ENCODE data around the gene TAF10. TPM values are rescaled to one million over a fixed set of nuclear protein-coding genes. Genes with fewer than 3 reads are reported as not detected.
A peak's percentile ranks its signal among the peaks of the same experiment; 100 is the strongest.

Gene TAF10
- total RNA-seq, 1 donor from 2014 or later = 154 TPM

DNA sequence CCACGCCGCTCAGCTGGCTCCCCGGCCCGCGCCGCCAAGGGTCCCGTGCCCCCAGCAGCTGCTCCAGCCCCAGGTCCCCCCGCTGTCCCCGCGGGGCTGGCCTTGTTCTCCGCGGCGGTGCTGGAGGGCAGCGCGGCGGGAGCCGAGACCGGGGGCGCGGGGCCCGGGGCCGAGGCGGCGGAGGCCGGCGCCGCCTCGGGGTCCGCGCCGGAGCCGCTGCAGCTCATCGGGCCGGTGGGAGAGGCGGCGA lies 128 bp downstream of the TAF10 start:
- Mint-ChIP-seq H3K27ac (peak overlapping the region; percentile 85), H3K36me3 (ENCODE audit: low read depth) (peaks cover 50% of the 10 kb centered on the region), H3K27me3 (no peaks in the 10 kb centered on the region), H3K4me3 (peak overlapping the region; percentile 85), H3K9me3 (no peaks in the 10 kb centered on the region), H3K4me1 (peaks cover 29% of the 10 kb centered on the region)
- ChIA-PET POLR2A (interaction anchor here (0.6 to 3.3 kb wide), 22 partner anchors 9 to 922 kb away, joined by 3 to 44 read pairs (median 4); partner anchors contain the start of genes APBB1, ARFIP2, DCHS1 and ILK), CTCF (interaction anchor here (1.0 to 1.2 kb wide), 2 partner anchors 69 to 71 kb away, joined by 3 to 11 read pairs; partner anchors contain the start of gene MRPL17)
- no peak for TF ChIP-seq CTCF (IDR thresholded peaks at IDR 0.05)
- intact Hi-C loops (cut with micrococcal nuclease) = loop anchor here (1.0 to 5.0 kb wide), 6 partner anchors 9 to 925 kb away; partner anchors contain the start of genes ARFIP2, ILK, MRPL17 and PPFIBP2
- DNase-seq (no peak), ATAC-seq (ENCODE audit: low read depth) (no peak)

DNA sequence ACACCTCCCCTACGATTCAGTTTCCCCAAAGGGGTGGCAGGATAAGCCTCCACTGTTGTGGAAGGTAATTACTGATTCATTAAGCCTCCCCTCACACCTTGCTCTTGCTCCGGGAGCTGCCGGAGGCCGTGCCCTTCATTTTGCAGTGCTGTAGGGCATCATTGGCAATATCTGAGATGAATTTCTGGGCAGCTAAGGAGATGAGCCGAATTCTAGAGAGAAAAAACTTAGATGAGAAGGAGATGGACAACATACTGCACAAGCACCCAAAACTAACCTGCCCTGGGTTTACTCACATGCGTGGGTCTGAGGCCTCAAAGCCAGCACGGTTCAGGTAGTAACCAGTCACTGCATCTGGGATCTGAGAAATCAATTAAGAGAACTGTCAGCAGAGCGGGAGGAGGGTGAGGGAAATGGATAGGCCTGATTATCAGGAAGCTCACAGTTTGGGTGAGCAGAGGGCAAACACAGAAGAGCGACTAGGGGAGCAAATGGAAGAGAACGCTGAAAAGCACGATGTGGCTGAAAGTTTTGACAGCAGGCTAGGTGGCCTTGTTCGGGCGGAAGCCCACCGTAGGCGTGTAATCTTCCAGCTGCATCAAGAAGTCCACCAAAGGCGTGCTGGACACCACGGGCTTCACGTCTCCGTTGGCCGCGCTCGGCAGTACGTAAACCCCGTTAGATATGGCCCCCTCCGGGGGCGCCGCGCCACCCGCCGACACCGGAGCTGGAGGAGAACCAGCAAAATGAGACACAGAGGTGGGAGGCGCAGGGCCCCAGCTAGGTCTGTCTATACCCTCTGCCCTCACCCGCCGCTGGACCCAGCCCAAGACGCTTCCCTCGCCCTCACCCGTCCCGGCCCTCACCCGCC lies 689 bp downstream of the TAF10 start:
- CTCF ChIA-PET = interaction anchor here (1.0 to 1.2 kb wide), 3 partner anchors 56 to 72 kb away, joined by 3 to 11 read pairs (median 3); partner anchors contain the start of gene MRPL17
- H3K27ac Mint-ChIP-seq = peak overlapping the region; percentile 85
- intact Hi-C loops (cut with micrococcal nuclease) = loop anchor here (5.0 kb wide), 2 partner anchors 901 to 924 kb away; partner anchors contain the start of genes PPFIBP2, TRIM22 and TRIM5

GRCh38 chr11:6610591-6610990 lies 1.4 kb downstream of the TAF10 start:
- ATAC-seq (ENCODE audit: low read depth) = no peak
- Mint-ChIP-seq H3K27ac (peak overlapping the region; percentile 85), H3K36me3 (ENCODE audit: low read depth) (peaks cover 45% of the 10 kb centered on the region), H3K9me3 (no peaks in the 10 kb centered on the region), H3K27me3 (no peaks in the 10 kb centered on the region), H3K4me3 (peak overlapping the region; percentile 85), H3K4me1 (peaks cover 22% of the 10 kb centered on the region)
- POLR2A ChIA-PET = interaction anchor here (1.2 to 3.3 kb wide), 4 partner anchors 9 to 137 kb away, joined by 3 to 38 read pairs (median 10); partner anchors contain the start of genes MRPL17, TPP1 and TRIM3
- intact Hi-C loops (cut with micrococcal nuclease) = loop anchor here (5.0 kb wide), 2 partner anchors 902 to 923 kb away; partner anchors contain the start of genes PPFIBP2, TRIM22 and TRIM5
- CTCF ChIA-PET = interaction anchor here (1.0 kb wide), 1 partner anchor 57 kb away, joined by 3 read pairs; no protein-coding TSS in a partner anchor
- no peak for TF ChIP-seq CTCF (IDR thresholded peaks at IDR 0.05)
- DNase-seq = no peak

More for the DNA sequence above, 689 bp downstream of the TAF10 start:
- no peaks in the 10 kb centered on the region for H3K9me3 Mint-ChIP-seq
- H3K27me3 Mint-ChIP-seq = no peaks in the 10 kb centered on the region
- ATAC-seq (ENCODE audit: low read depth) (peak; percentile 8), DNase-seq (peak; percentile 10)
- H3K4me1 Mint-ChIP-seq = peaks cover 25% of the 10 kb centered on the region
- peak overlapping the region; percentile 85 for H3K4me3 Mint-ChIP-seq
- no peak for TF ChIP-seq CTCF (IDR thresholded peaks at IDR 0.05)
- POLR2A ChIA-PET = interaction anchor here (0.6 to 3.3 kb wide), 22 partner anchors 8 to 922 kb away, joined by 3 to 44 read pairs (median 4); partner anchors contain the start of genes APBB1, ARFIP2, DCHS1 and ILK
- peaks cover 45% of the 10 kb centered on the region for H3K36me3 Mint-ChIP-seq (ENCODE audit: low read depth)

DNA sequence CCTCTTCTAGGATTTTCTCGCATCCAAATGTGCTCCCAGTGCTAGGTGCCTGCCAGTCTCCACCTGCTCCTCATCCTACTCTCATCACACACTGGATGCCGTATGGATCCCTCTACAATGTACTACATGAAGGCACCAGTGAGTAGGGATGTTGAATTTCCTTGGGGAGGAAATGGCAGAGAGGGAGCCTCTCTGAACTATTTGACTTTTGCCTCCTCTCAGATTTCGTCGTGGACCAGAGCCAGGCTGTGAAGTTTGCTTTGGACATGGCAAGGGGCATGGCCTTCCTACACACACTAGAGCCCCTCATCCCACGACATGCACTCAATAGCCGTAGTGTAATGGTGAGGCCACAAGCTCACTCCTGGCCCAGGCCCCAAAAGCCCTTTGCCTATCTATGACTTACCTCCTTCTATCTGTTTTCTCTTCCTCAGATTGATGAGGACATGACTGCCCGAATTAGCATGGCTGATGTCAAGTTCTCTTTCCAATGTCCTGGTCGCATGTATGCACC lies 2.5 kb downstream of the TAF10 start:
- no peak for TF ChIP-seq CTCF (IDR thresholded peaks at IDR 0.05)
- intact Hi-C loops (cut with micrococcal nuclease) = loop anchor here (5.0 kb wide), 2 partner anchors 903 to 922 kb away; partner anchors contain the start of genes PPFIBP2, TRIM22 and TRIM5
- ChIA-PET CTCF (no interaction called here), POLR2A (interaction anchor here (1.2 to 3.2 kb wide), 3 partner anchors 9 to 37 kb away, joined by 3 to 32 read pairs (median 3); partner anchors contain the start of gene TPP1)
- ATAC-seq (ENCODE audit: low read depth) = no peak
- DNase-seq = no peak
- Mint-ChIP-seq H3K4me3 (no peak overlapping the region), H3K9me3 (no peaks in the 10 kb centered on the region), H3K4me1 (peaks cover 22% of the 10 kb centered on the region), H3K27ac (no peak overlapping the region), H3K36me3 (ENCODE audit: low read depth) (peaks cover 45% of the 10 kb centered on the region), H3K27me3 (no peaks in the 10 kb centered on the region)

Data from activated B cell treated with CpG ODN at 0.5 μM for 24 hours (primary cell).